HCT116 (cell line): ENCODE results near the gene LRRC4C. TPM values are rescaled to one million over a fixed set of nuclear protein-coding genes. Genes with fewer than 3 reads are reported as not detected.

Source experiments
- ATAC-seq: fragments of 200-7000 bp; cut with Tn5 transposase; 2 replicates; pipeline ENCODE4 v1.9.1; 2020; ENCODE audit warnings: mild to moderate bottlenecking, moderate library complexity
- BruUV-seq: library from RNA; stranded (reverse); fragments of 400-500 nt; replicated peaks from 2 replicates; lab custom pipeline; 2021; lab: Mats Ljungman, UMichigan
- CTCF ChIA-PET: fragments of 300-600 bp; sonication (Branson Sonifier 250); formaldehyde crosslinking; loops from one replicate; lab custom pipeline; 2021; ENCODE audit warnings: antibody characterized with exemption; lab: Charles Lee
- POLR2A ChIA-PET: fragments of 300-600, 350-600 bp; sonication (Branson Sonifier 250); formaldehyde crosslinking; loops from one replicate; lab custom pipeline; 2021; ENCODE audit warnings: antibody characterized with exemption; lab: Charles Lee
- RAD21 ChIA-PET, 2 experiments: fragments of 300-600 bp; sonication (Branson Sonifier 250); formaldehyde crosslinking; loops; one replicate each; lab custom pipeline; 2023; ENCODE audit warnings: low total read pairs in 2 of 2; ENCODE audit not compliant: uncharacterized antibody in 2 of 2, unreplicated experiment in 2 of 2, low non-redundant PET in 1 of 2; lab: Charles Lee
- DNase-seq: peaks from one replicate; pipeline ENCODE4 v3.0.0-alpha.2; 2010; ENCODE audit warnings: low read depth, low spot score
- H2AFZ ChIP-seq: fragments of 200-600 bp; shearing (Covaris generic), sonication (generic); 2 replicates; pipeline ENCODE4 v1.6.1; 2017; ENCODE audit warnings: low read depth, mixed run types, mixed read lengths, antibody characterized with exemption, low read length; ENCODE audit not compliant: poor library complexity, severe bottlenecking
- H3K27ac ChIP-seq: 2 replicates; pipeline ENCODE4 v1.5.1; 2012; ENCODE audit warnings: low read depth, low read length
- H3K27me3 ChIP-seq: fragments of 200-600 bp; sonication (generic); 2 replicates; pipeline ENCODE4 v1.6.1; 2016; ENCODE audit warnings: mixed run types, low read length, mixed read lengths; ENCODE audit not compliant: insufficient read depth
- H3K36me3 ChIP-seq, 2 experiments: fragments of 200-500 bp in 1 of 2; fragments of 200-600 bp in 1 of 2; sonication (Bioruptor generic) in 1 of 2; sonication (generic) in 1 of 2; 2 replicates each; pipeline versions ENCODE4 v1.5.1 to v1.6.1; 2014 to 2016; ENCODE audit warnings: low read length in 2 of 2, inconsistent platforms in 1 of 2, mixed read lengths in 1 of 2, mixed run types in 1 of 2; ENCODE audit not compliant: insufficient read depth in 2 of 2, control insufficient read depth in 1 of 2
- H3K4me1 ChIP-seq, 2 experiments: fragments of 200-600 bp in 1 of 2; sonication (generic) in 1 of 2; 2 replicates each; pipeline versions ENCODE4 v1.5.1 to v1.6.1; 2012 to 2017; ENCODE audit warnings: low read length in 2 of 2, inconsistent platforms in 1 of 2, mild to moderate bottlenecking in 1 of 2, mixed read lengths in 1 of 2, mixed run types in 1 of 2, moderate library complexity in 1 of 2; ENCODE audit not compliant: insufficient read depth in 2 of 2, control insufficient read depth in 1 of 2
- H3K4me2 ChIP-seq: fragments of 200-600 bp; sonication (generic); 2 replicates; pipeline ENCODE4 v1.6.1; 2017; ENCODE audit warnings: mixed run types, low read length, mixed read lengths
- H3K4me3 ChIP-seq, 2 experiments: fragments of 200-600 bp in 1 of 2; sonication (generic) in 1 of 2; replicated peaks in 1 of 2; 2 replicates each; pipeline ENCODE4 v1.5.1; 2011 to 2016; ENCODE audit warnings: low read length in 2 of 2, control low read depth in 1 of 2, low read depth in 1 of 2, mild to moderate bottlenecking in 1 of 2, mixed read lengths in 1 of 2, mixed run types in 1 of 2
- H3K79me2 ChIP-seq: fragments of 200-600 bp; sonication (generic); 2 replicates; pipeline ENCODE4 v1.6.1; 2017; ENCODE audit warnings: mild to moderate bottlenecking, mixed run types, low read length, moderate library complexity, mixed read lengths; ENCODE audit not compliant: insufficient read depth
- H3K9ac ChIP-seq: fragments of 200-600 bp; sonication (generic); 2 replicates; pipeline ENCODE4 v1.6.1; 2016; ENCODE audit warnings: low read length, mixed read lengths
- H3K9me2 ChIP-seq: fragments of 200-600 bp; sonication (generic), shearing (Covaris generic); 2 replicates; pipeline ENCODE4 v1.6.1; 2017; ENCODE audit warnings: mixed run types, mild to moderate bottlenecking, moderate library complexity; ENCODE audit not compliant: insufficient read depth
- H3K9me3 ChIP-seq, 2 experiments: fragments of 200-500 bp in 1 of 2; fragments of 200-600 bp in 1 of 2; sonication (Bioruptor generic) in 1 of 2; sonication (generic) in 1 of 2; 2 replicates each; pipeline ENCODE4 v1.6.1; 2014 to 2017; ENCODE audit warnings: low read length in 2 of 2, mixed read lengths in 2 of 2, inconsistent platforms in 1 of 2, low read depth in 1 of 2, mild to moderate bottlenecking in 1 of 2, mixed run types in 1 of 2, moderate library complexity in 1 of 2; ENCODE audit not compliant: control insufficient read depth in 1 of 2, insufficient read depth in 1 of 2
- H4K20me1 ChIP-seq: fragments of 200-600 bp; sonication (generic), shearing (Covaris generic); 2 replicates; pipeline ENCODE4 v1.6.1; 2017; ENCODE audit warnings: mixed run types, mild to moderate bottlenecking, moderate library complexity; ENCODE audit not compliant: insufficient read depth
- CBX3 ChIP-seq: IDR thresholded peaks from 2 replicates; pipeline ENCODE4 v1.6.1; 2012; ENCODE audit warnings: low read depth
- CEBPB ChIP-seq: IDR thresholded peaks from 2 replicates; pipeline ENCODE4 v1.6.1; 2012; ENCODE audit warnings: low read depth
- ELF1 ChIP-seq: IDR thresholded peaks from 2 replicates; pipeline ENCODE4 v1.6.1; 2012; ENCODE audit warnings: low read depth, borderline replicate concordance
- FOSL1 ChIP-seq: IDR thresholded peaks from 2 replicates; pipeline ENCODE4 v1.6.1; 2012; ENCODE audit warnings: low read depth
- POLR2A ChIP-seq: IDR thresholded peaks from 2 replicates; pipeline ENCODE4 v1.7.0; 2011; ENCODE audit warnings: borderline replicate concordance; ENCODE audit not compliant: insufficient read depth, insufficient read length; ENCODE audit errors: extremely low read depth
- POLR2AphosphoS5 ChIP-seq: IDR thresholded peaks from 2 replicates; pipeline ENCODE4 v1.6.1; 2011; ENCODE audit warnings: mild to moderate bottlenecking, low read depth, low read length, moderate library complexity
- RAD21 ChIP-seq: IDR thresholded peaks from 2 replicates; pipeline ENCODE4 v1.6.1; 2012; ENCODE audit warnings: low read depth, mild to moderate bottlenecking
- REST ChIP-seq: IDR thresholded peaks from 2 replicates; pipeline ENCODE4 v1.6.1; 2012; ENCODE audit warnings: low read depth
- SRF ChIP-seq: IDR thresholded peaks from 2 replicates; pipeline ENCODE4 v1.6.1; 2012; ENCODE audit warnings: low read depth
- TCF7L2 ChIP-seq: IDR thresholded peaks from 2 replicates; pipeline ENCODE4 v1.7.0; 2011; ENCODE audit warnings: borderline replicate concordance, inconsistent platforms; ENCODE audit not compliant: insufficient read depth, insufficient read length; ENCODE audit errors: extremely low read depth
- YY1 ChIP-seq: IDR thresholded peaks from 2 replicates; pipeline ENCODE4 v1.6.1; 2011; ENCODE audit warnings: low read length, low read depth, moderate library complexity, mild to moderate bottlenecking; ENCODE audit not compliant: insufficient replicate concordance; ENCODE audit errors: extremely low read depth
- ZNF274 ChIP-seq: fragments of 200-500 bp; sonication (Bioruptor generic); IDR thresholded peaks from 2 replicates; pipeline ENCODE4 v1.6.1; 2014; ENCODE audit warnings: mild to moderate bottlenecking, low read depth, low read length, inconsistent platforms
- intact Hi-C: fragments of 100-400 bp; cut with micrococcal nuclease; formaldehyde crosslinking; loops from 2 replicates; pipeline ENCODE4 v1.10.0; 2022
- total RNA-seq: library from RNA; stranded (reverse); gene quantifications from one replicate; pipeline ENCODE4 v1.2.1, GENCODE V29; 2021; ENCODE audit not compliant: unreplicated experiment

The LRRC4C gene
- total RNA-seq, 1 experiment from 2014 or later = not detected

GRCh38 chr11:40467771-40468170 is 991.7 kb downstream of the LRRC4C start (continued):
- TF ChIP-seq ELF1 (no peak), ZNF274 (no peak), YY1 (no peak), POLR2A (no peak), SRF (no peak), POLR2AphosphoS5 (no peak), CEBPB (no peak), CBX3 (no peak), FOSL1 (no peak)

DNA sequence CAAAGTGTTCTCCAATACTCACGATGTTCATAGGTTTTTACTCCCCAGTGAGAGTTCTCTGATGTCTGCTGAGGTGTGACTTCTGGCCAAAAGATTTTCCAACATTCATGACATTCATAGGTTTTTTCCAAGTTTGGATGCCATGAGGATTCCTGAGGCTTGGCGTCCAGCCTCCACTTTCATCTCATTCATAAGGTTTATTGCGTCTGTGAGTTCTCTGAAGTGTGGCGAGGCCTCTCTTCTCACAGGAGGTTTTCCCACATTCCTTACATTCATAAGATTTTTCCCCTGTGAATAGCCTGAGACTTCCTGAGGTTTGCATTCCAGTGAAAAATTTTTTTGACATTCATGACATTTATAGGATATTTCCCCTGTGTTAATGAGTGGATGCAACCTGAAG is 1014.1 kb downstream of the LRRC4C start:
- Histone ChIP-seq H2AFZ (no peak overlapping the region), H3K36me3 (no peaks in the 10 kb centered on the region), H3K27ac (no peak overlapping the region), H3K27me3 (no peaks in the 10 kb centered on the region), H4K20me1 (no peaks in the 10 kb centered on the region), H3K9ac (no peak overlapping the region), H3K4me1 (no peaks in the 10 kb centered on the region), H3K9me3 (peaks cover 18 to 23% of the 10 kb centered on the region in 2 experiments; a peak in 3 of 4 replicates), H3K4me2 (no peak overlapping the region), H3K79me2 (no peaks in the 10 kb centered on the region), H3K4me3 (no peak overlapping the region), H3K9me2 (no peaks in the 10 kb centered on the region)
- intact Hi-C loops = no loop called here
- ChIA-PET POLR2A (no interaction called here), RAD21 (no interaction called here), CTCF (no interaction called here)
- no peak for ATAC-seq
- BruUV-seq = no TSS peak
- TF ChIP-seq SRF (no peak), TCF7L2 (peak; percentile 19), REST (no peak), RAD21 (no peak)
- no peak for DNase-seq
